HepG2 (cell line): Measurements from ENCODE around the gene CPSF4. TPM values are rescaled to one million over a fixed set of nuclear protein-coding genes. Genes with fewer than 3 reads are reported as not detected.

Experiments used
- CAMTA2 ChIP-seq: sonication (generic); formaldehyde crosslinking; IDR thresholded peaks from 2 replicates; pipeline ENCODE4 v1.4.0; 2020; ENCODE audit warnings: mild to moderate bottlenecking, missing genetic modification reagents, borderline replicate concordance
- CREB3 ChIP-seq: sonication (generic); formaldehyde crosslinking; IDR thresholded peaks from 2 replicates; pipeline ENCODE4 v1.5.0; 2020; ENCODE audit warnings: missing genetic modification reagents
- KDM5A ChIP-seq: fragments of 200-600 bp; sonication (generic); IDR thresholded peaks from 2 replicates; pipeline ENCODE4 v1.7.0; 2018; ENCODE audit warnings: antibody characterized with exemption, mild to moderate bottlenecking, low read length, borderline replicate concordance
- MEF2D ChIP-seq: sonication (generic); formaldehyde crosslinking; IDR thresholded peaks from 2 replicates; pipeline ENCODE4 v1.5.1; 2020; ENCODE audit warnings: mild to moderate bottlenecking, missing genetic modification reagents
- TEAD2 ChIP-seq: sonication (generic); formaldehyde crosslinking; IDR thresholded peaks from 2 replicates; pipeline ENCODE4 v1.9.0; 2021; ENCODE audit warnings: missing genetic modification reagents
- ZFX ChIP-seq: sonication (generic); formaldehyde crosslinking; IDR thresholded peaks from 2 replicates; pipeline ENCODE4 v1.4.0; 2020; ENCODE audit warnings: mild to moderate bottlenecking, low read depth, missing genetic modification reagents, moderate library complexity
- ZMYM4 ChIP-seq: sonication (generic); formaldehyde crosslinking; IDR thresholded peaks from 2 replicates; pipeline ENCODE4 v1.8.1; 2023; ENCODE audit warnings: mild to moderate bottlenecking, missing genetic modification reagents
- ZNF10 ChIP-seq: sonication (generic); formaldehyde crosslinking; IDR thresholded peaks from 2 replicates; pipeline ENCODE4 v1.4.0; 2020; ENCODE audit warnings: mild to moderate bottlenecking, low read depth, missing genetic modification reagents, borderline replicate concordance
- ZNF431 ChIP-seq: sonication (generic); formaldehyde crosslinking; IDR thresholded peaks from 2 replicates; pipeline ENCODE4 v1.9.0; 2022; ENCODE audit warnings: missing genetic modification reagents, low read depth, mild to moderate bottlenecking, borderline replicate concordance
- ZNF501 ChIP-seq: sonication (generic); formaldehyde crosslinking; IDR thresholded peaks from 2 replicates; pipeline ENCODE4 v1.5.1; 2020; ENCODE audit warnings: mild to moderate bottlenecking, moderate library complexity, missing genetic modification reagents
- polyA plus RNA-seq, 8 experiments: library from polyadenylated mRNA; depleted of rRNA in 3 of 8; stranded (reverse) in 7 of 8; unstranded in 1 of 8; fragments of >200 nt; fragmentation: Illumina TruSeq in 4 of 8; extraction: Trizol in 4 of 8; gene quantifications; 2 replicates each; pipeline versions ENCODE4 v1.2.1 to v1.2.3, GENCODE V29; 2011 to 2016; ENCODE audit warnings: low read depth in 4 of 8, missing spikeins in 1 of 8, mixed read lengths in 1 of 8; ENCODE audit not compliant: insufficient read depth in 1 of 8
- total RNA-seq, 5 experiments: library from RNA; depleted of rRNA; stranded (reverse); fragments of >200 nt; fragmentation: Illumina TruSeq; extraction: Trizol; gene quantifications; 2 replicates each; pipeline ENCODE4 v1.2.3, GENCODE V29; 2016; ENCODE audit warnings: low read depth in 1 of 5
- TF ChIP-seq, protein P1 (sequence below): IDR thresholded peaks from 2 replicates; pipeline ENCODE4 v1.6.1; 2016; ENCODE audit warnings: missing biosample characterization, missing genetic modification reagents, low read depth
- TF ChIP-seq, protein P2 (sequence below), 2 experiments: sonication (generic) in 1 of 2; formaldehyde crosslinking in 1 of 2; IDR thresholded peaks; 2 replicates each; pipeline versions ENCODE4 v1.6.1 to v1.9.0; 2014 to 2022; ENCODE audit warnings: antibody characterized with exemption in 1 of 2, borderline replicate concordance in 1 of 2, inconsistent platforms in 1 of 2, low read depth in 1 of 2, missing genetic modification reagents in 1 of 2
- TF ChIP-seq, protein P3 (sequence below): sonication (generic); formaldehyde crosslinking; IDR thresholded peaks from 2 replicates; pipeline ENCODE4 v1.5.0; 2020; ENCODE audit warnings: mild to moderate bottlenecking, missing genetic modification reagents
- TF ChIP-seq, protein P4 (sequence below): sonication (generic); formaldehyde crosslinking; IDR thresholded peaks from 2 replicates; pipeline ENCODE4 v1.4.0; 2020; ENCODE audit warnings: mild to moderate bottlenecking, low read depth, missing genetic modification reagents

CPSF4 gene
- total and polyA plus RNA-seq, 2 of the 13 experiments (the other 11 are each of a cell fraction or from before 2014, with no cell fraction given) = 34.1 to 49.6 TPM

- TF ChIP-seq KDM5A = peak; percentile 80
- TF ChIP-seq, protein P1, sequence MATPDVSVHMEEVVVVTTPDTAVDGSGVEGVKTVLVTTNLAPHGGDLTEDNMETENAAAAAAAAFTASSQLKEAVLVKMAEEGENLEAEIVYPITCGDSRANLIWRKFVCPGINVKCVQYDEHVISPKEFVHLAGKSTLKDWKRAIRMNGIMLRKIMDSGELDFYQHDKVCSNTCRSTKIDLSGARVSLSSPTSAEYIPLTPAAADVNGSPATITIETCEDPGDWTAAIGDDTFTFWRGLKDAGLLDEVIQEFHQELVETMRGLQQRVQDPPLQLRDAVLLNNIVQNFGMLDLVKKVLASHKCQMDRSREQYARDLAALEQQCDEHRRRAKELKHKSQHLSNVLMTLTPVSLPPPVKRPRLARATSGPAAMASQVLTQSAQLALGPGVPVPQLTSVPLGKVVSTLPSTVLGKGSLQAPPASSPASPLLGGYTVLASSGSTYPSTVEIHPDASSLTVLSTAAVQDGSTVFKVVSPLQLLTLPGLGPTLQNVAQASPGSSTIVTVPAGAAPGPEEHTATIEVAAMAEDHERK (CRISPR knock-in tag) = peak; percentile 87
- peak; percentile 59; the same call in 1 of the 2 replicates for TF ChIP-seq ZNF431
- TF ChIP-seq ZNF501 (CRISPR knock-in tag) = peak; percentile 44; the same call in 1 of the 2 replicates
- TF ChIP-seq, protein P2, sequence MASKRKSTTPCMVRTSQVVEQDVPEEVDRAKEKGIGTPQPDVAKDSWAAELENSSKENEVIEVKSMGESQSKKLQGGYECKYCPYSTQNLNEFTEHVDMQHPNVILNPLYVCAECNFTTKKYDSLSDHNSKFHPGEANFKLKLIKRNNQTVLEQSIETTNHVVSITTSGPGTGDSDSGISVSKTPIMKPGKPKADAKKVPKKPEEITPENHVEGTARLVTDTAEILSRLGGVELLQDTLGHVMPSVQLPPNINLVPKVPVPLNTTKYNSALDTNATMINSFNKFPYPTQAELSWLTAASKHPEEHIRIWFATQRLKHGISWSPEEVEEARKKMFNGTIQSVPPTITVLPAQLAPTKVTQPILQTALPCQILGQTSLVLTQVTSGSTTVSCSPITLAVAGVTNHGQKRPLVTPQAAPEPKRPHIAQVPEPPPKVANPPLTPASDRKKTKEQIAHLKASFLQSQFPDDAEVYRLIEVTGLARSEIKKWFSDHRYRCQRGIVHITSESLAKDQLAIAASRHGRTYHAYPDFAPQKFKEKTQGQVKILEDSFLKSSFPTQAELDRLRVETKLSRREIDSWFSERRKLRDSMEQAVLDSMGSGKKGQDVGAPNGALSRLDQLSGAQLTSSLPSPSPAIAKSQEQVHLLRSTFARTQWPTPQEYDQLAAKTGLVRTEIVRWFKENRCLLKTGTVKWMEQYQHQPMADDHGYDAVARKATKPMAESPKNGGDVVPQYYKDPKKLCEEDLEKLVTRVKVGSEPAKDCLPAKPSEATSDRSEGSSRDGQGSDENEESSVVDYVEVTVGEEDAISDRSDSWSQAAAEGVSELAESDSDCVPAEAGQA (IDR thresholded peaks at IDR 0.05; ENCODE audit: low read depth) = no peak
- TF ChIP-seq, protein P2 (CRISPR knock-in tag; IDR thresholded peaks at IDR 0.05; ENCODE audit: borderline replicate concordance) = no peak
- TF ChIP-seq, protein P3, sequence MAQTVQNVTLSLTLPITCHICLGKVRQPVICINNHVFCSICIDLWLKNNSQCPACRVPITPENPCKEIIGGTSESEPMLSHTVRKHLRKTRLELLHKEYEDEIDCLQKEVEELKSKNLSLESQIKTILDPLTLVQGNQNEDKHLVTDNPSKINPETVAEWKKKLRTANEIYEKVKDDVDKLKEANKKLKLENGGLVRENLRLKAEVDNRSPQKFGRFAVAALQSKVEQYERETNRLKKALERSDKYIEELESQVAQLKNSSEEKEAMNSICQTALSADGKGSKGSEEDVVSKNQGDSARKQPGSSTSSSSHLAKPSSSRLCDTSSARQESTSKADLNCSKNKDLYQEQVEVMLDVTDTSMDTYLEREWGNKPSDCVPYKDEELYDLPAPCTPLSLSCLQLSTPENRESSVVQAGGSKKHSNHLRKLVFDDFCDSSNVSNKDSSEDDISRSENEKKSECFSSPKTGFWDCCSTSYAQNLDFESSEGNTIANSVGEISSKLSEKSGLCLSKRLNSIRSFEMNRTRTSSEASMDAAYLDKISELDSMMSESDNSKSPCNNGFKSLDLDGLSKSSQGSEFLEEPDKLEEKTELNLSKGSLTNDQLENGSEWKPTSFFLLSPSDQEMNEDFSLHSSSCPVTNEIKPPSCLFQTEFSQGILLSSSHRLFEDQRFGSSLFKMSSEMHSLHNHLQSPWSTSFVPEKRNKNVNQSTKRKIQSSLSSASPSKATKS (CRISPR knock-in tag) = 0 out of 2 replicates have a peak, but pooled peaks have one; percentile 12
- TF ChIP-seq ZNF10 = no peak
- peak; percentile 80 for TF ChIP-seq ZFX (CRISPR knock-in tag)
- peak; percentile 50 for TF ChIP-seq ZMYM4
- TF ChIP-seq CREB3 (CRISPR knock-in tag) = no peak
- TF ChIP-seq, protein P4, sequence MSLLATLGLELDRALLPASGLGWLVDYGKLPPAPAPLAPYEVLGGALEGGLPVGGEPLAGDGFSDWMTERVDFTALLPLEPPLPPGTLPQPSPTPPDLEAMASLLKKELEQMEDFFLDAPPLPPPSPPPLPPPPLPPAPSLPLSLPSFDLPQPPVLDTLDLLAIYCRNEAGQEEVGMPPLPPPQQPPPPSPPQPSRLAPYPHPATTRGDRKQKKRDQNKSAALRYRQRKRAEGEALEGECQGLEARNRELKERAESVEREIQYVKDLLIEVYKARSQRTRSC (CRISPR knock-in tag) = no peak
- TF ChIP-seq MEF2D (CRISPR knock-in tag) = peak; percentile 66; the same call in 1 of the 2 replicates
- peak; percentile 25 for TF ChIP-seq CAMTA2
- TF ChIP-seq TEAD2 (CRISPR knock-in tag) = no peak
Observed at GRCh38 chr7:99438573-99439480, at the start of gene CPSF4, which contains the start of gene PTCD1 (continued).
